GM19328 (cell line): ENCODE measurements around the gene CMTM6.

Experiments
- ATAC-seq: cut with Tn5 transposase; IDR thresholded peaks from one replicate; pipeline ENCODE4 v1.9.1; 2021; ENCODE audit warnings: mild to moderate bottlenecking, moderate library complexity; ENCODE audit not compliant: unreplicated experiment

CMTM6 gene

DNA sequence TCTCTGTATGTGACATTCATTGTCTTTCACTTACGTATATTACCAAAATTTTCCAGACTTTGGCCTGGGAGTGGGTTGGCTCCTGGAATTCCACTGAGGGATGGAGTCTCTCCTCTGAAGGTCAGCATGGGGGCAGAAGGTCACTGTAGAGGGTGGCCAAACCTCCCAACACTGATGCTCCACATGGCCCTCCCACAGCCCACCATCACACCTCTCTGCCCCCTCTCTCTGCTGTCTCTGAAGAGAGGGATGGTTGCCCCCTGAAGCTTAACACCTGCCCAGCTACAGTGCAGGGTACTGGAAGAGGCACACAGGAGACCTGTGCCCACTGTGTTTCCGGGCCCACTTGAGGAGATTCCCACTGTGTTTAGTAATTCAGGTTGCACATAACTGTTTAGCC lies 52.2 kb downstream of the CMTM6 start:
- no peak for ATAC-seq

GRCh38 chr3:32449691-32450090 lies 53.0 kb downstream of the CMTM6 start:
- ATAC-seq, result no peak

DNA sequence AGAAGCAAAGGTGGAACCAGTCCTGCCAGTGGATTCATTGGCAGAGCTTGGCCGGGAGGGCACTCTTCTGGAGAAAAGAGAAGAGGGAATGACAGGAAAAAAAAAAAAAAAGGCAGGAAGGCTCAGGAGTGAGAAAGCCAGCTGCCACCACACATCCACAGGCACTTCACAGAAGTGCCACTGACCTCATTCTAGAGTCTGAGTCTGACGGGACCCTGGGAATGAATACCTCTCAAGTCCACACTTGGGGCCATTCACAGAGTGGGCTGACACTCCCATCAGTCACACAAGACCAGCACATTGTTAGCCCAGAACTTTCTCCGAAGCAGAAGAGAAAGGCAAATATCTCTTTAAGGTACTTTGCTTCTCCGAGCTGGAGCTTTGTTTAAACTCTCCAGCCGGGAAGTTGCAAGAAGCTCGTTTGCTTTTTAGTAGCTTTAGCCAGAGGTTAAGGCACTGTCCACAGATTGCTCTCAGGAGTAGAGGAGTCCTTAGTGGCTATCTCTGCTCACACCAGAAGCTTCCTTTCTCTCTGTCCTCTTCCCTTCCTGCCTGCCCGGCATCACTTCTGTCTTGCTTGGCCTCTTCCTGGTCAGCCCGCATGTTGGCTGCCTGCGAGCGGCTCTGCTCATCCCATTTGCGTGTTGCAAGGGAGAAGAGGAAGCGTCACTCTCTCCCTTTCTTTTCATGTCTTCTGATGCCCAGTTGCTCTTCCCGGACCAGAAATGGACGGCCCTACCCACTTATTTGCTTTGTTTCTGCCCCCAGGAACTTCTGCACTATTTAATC lies 53.8 kb downstream of the CMTM6 start:
- no peak for ATAC-seq

- no peak for ATAC-seq
Observed at GRCh38 chr3:32447865-32448400, 54.7 kb downstream of the CMTM6 start.

GRCh38 chr3:32443478-32443877 lies 59.2 kb downstream of the CMTM6 start:
- no peak for ATAC-seq

GRCh38 chr3:32442766-32443165 lies 59.9 kb downstream of the CMTM6 start:
- ATAC-seq, result no peak

DNA sequence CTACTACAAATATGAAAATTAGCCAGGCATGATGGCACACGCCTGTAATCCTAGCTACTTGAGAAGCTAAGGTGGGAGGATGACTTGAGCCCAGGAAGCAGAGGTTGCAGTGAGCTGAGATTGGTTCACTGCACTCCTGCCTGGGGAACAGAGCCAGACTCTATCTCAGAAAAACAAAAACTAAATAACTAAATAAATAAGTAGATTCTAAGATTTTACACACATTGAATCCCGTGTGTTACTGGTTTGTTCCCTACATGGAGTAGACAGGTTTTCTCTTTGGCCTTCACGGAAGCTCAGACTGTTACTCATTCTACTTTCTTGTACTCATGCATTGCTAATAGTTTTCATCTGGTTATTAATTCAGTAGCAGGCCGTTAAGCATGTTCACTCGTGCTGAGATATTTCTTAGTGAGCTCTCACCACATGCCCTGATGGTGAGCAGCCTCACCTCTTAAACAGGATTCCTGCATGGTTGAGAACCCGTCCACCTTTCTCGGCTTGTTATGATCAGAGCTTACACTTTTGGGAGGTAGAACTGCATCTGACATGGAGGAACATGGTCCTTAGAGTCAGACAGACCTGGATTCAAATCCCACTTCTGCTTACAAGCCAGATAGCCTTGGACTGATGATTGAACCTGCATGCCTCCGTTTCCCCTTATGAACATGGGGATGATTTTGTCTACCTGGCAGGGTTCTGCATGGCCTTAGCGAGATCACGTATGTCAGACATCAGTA lies 61.9 kb downstream of the CMTM6 start:
- ATAC-seq, result no peak

GRCh38 chr3:32439421-32439820 lies 63.2 kb downstream of the CMTM6 start:
- ATAC-seq, result peak; percentile 30

- ATAC-seq, result peak; percentile 93
Observed at GRCh38 chr3:32438596-32439344, 63.9 kb downstream of the CMTM6 start.

DNA sequence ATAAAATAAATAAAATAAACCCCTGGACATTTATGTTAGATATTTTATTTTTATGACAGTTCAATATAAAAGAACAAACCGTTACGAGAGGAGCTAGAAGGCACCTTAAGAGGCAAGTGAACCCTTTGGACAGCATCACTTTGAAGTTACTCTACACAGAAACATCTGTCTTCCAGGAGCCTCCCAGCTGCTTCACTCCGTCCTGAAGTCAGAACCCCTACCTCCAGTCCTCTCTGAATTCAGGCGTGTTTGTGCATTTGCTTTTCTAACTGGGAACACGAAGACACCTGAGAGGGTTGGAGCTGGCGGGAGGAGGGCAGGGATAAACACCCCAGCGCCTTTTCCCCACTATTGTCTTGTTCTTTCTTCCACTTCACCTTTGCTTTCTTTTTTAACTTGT lies 64.8 kb downstream of the CMTM6 start:
- ATAC-seq, result no peak

GRCh38 chr3:32436816-32437189 lies 65.8 kb downstream of the CMTM6 start:
- ATAC-seq, result no peak

- no peak for ATAC-seq
Observed at GRCh38 chr3:32435911-32436815, 66.5 kb downstream of the CMTM6 start.

- ATAC-seq, result no peak
Observed at GRCh38 chr3:32434206-32434605, 68.4 kb downstream of the CMTM6 start.

DNA sequence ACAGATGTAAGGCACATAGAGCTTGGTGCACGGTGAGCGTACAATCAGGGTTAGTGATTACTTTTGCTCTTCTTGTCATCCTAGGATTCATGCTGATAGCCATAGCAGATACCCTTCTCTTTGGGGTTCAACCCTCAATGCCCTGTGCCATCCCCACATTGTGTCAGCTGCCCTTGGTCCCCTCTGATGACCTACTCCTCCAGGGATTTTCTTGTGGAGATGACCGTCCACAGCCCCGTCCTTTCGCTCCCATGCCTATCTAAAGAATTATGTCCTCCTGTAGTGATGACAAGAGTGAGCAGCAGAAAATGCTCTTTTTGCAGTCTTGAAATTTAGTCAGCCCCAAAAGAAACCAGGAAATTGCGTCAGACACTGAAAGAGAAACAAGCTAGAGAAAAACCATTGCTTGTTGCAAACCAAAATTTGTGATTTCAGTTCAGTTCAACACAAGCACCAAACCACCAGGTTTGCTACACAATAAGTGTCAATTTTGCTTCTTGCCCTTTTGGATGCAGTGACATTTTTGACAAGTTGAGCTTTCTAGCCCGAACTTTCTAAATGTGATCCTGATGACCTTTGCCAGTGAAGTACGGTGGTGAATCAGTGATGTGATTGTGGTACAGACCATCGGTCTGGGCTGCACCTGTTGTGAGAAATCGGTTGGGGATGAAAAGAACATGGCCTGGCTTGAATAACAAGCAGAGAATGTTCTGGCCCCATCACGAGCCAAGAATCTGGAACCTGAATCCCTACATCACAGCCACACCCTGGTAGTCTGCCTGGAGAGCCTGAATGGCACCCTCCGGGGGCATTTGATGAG lies 69.7 kb downstream of the CMTM6 start:
- ATAC-seq, result peak; percentile 33

DNA sequence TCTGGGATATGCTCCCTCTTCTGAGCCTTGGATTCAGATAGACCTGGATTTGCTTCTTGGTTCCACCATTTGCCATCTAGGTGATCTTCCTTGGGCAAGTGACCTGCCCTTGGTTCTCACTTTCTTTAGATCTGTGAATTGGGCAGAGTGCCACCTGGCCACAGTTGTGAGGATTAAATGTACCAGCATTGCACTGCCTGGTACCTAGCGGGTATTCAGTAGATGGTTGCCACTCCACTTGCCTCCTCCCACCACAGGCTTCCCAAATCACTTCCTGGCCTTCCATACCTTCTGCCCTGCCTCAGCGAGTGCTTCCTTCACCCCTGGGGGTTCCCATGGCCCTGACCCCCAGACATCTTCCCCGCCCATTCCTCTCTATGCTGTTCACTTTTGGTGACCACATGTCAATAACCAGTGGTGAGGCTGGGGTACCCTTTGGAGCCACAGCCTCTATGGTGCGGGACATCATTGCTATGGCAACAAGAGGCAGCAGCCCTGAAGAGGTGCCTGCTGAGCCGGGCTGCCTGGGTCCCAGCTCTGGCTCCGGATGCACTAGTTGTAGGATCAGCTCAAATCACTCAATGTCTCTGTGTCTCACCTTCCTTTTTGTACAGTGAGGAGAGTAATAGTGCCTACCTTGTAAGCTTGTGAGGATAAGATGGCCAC lies 70.5 kb downstream of the CMTM6 start:
- ATAC-seq, result no peak

DNA sequence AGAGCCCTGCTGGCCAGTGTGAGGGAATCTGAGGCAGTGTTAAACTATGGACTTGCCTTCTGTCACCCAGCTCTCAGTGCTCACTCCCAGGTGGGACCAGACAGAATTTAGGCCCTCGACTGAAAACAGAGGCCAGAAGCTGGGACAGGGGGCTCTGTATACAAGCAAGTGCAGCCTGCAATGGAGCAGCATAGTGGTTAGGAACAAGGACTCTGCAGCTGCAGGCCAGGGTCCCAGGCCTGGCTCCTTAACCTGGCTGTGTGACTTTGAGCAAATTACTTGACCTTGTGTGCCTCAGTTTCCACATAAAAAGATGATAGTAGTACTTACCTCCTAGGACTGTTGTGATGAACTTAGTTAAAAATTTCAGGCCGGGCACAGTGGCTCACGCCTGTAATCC lies 71.2 kb downstream of the CMTM6 start:
- no peak for ATAC-seq
